A549 (cell line): ENCODE data around the gene NELFA.

Experiments
- CEBPB ChIP-seq, 2 experiments: fragments of >200 bp in 1 of 2; sonication (Bioruptor Twin) in 1 of 2; formaldehyde crosslinking in 1 of 2; IDR thresholded peaks; 2 replicates each; pipeline ENCODE4 v1.6.1; 2012 to 2016
- POLR2A ChIP-seq: IDR thresholded peaks from 2 replicates; pipeline ENCODE4 v1.6.1; 2012; ENCODE audit warnings: mild to moderate bottlenecking, low read length
- REST ChIP-seq: fragments of 200-600 bp; sonication (generic); IDR thresholded peaks from 2 replicates; pipeline ENCODE4 v1.6.1; 2016; ENCODE audit warnings: antibody characterized with exemption, mild to moderate bottlenecking, moderate library complexity
- TF ChIP-seq, protein P1 (sequence below): fragments of >200 bp; sonication (Bioruptor Twin); formaldehyde crosslinking; IDR thresholded peaks from 3 replicates; pipeline ENCODE4 v1.5.1; 2016
- TF ChIP-seq, protein P2 (sequence below): fragments of 450-650 bp; IDR thresholded peaks from 2 replicates; pipeline ENCODE4 v1.6.1; 2014; ENCODE audit warnings: antibody characterized with exemption
- TF ChIP-seq, protein P3 (sequence below): fragments of >200 bp; sonication (Bioruptor Twin); formaldehyde crosslinking; IDR thresholded peaks from 3 replicates; pipeline ENCODE4 v1.6.1; 2016

- TF ChIP-seq, protein P1, sequence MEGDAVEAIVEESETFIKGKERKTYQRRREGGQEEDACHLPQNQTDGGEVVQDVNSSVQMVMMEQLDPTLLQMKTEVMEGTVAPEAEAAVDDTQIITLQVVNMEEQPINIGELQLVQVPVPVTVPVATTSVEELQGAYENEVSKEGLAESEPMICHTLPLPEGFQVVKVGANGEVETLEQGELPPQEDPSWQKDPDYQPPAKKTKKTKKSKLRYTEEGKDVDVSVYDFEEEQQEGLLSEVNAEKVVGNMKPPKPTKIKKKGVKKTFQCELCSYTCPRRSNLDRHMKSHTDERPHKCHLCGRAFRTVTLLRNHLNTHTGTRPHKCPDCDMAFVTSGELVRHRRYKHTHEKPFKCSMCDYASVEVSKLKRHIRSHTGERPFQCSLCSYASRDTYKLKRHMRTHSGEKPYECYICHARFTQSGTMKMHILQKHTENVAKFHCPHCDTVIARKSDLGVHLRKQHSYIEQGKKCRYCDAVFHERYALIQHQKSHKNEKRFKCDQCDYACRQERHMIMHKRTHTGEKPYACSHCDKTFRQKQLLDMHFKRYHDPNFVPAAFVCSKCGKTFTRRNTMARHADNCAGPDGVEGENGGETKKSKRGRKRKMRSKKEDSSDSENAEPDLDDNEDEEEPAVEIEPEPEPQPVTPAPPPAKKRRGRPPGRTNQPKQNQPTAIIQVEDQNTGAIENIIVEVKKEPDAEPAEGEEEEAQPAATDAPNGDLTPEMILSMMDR = no peak
- no peak for TF ChIP-seq POLR2A
- TF ChIP-seq, protein P2, sequence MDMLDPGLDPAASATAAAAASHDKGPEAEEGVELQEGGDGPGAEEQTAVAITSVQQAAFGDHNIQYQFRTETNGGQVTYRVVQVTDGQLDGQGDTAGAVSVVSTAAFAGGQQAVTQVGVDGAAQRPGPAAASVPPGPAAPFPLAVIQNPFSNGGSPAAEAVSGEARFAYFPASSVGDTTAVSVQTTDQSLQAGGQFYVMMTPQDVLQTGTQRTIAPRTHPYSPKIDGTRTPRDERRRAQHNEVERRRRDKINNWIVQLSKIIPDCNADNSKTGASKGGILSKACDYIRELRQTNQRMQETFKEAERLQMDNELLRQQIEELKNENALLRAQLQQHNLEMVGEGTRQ = no peak
- TF ChIP-seq CEBPB (IDR thresholded peaks at IDR 0.05) = no peak
- no peak for TF ChIP-seq REST
- TF ChIP-seq, protein P3, sequence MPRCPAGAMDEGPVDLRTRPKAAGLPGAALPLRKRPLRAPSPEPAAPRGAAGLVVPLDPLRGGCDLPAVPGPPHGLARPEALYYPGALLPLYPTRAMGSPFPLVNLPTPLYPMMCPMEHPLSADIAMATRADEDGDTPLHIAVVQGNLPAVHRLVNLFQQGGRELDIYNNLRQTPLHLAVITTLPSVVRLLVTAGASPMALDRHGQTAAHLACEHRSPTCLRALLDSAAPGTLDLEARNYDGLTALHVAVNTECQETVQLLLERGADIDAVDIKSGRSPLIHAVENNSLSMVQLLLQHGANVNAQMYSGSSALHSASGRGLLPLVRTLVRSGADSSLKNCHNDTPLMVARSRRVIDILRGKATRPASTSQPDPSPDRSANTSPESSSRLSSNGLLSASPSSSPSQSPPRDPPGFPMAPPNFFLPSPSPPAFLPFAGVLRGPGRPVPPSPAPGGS = no peak
Measured at GRCh38 chr4:1967512-1968149, 41.1 kb downstream of the NELFA start.
